ENCODE measurements around the gene IMMP2L.

DNA sequence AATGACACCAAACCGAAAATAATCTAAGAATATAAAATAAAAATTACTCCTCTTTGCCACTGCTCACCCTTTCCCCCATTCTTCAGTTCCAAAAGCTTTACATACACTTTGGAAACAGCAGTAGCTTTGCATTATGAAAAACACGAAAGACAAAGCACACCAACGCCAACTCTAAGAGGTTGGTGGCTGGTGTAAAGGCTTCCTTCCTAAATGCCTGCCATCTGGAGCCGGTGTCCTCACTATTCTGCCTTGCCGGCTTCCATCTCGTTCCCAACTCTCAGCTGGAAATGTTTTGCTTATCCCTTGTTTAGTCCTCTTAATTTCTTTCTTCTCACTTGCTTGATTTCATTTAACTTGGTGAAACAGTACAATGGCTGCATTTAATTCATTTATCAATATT lies 752.5 kb downstream of the IMMP2L start:
- TF ChIP-seq POLR2A (IDR thresholded peaks at IDR 0.05) (no peak), POLR2AphosphoS5 (IDR thresholded peaks at IDR 0.05) (no peak)
